SK-N-SH treated with all-trans-retinoic acid at 6 μM for 48 hours (cell line): ENCODE data around the gene EPB41L4A.

Source experiments
- ATAC-seq: fragments of 200-7000 bp; cut with Tn5 transposase; 3 replicates; pipeline ENCODE4 v1.9.1; 2020; ENCODE audit warnings: mild to moderate bottlenecking, moderate library complexity
- BACH2 ChIP-seq: fragments of 250-450 bp; sonication (Bioruptor Pico); IDR thresholded peaks from 2 replicates; pipeline ENCODE4 v1.9.0; 2021; ENCODE audit warnings: mild to moderate bottlenecking, borderline replicate concordance
- CSDC2 ChIP-seq: fragments of 250-450 bp; sonication (Bioruptor Pico); IDR thresholded peaks from 2 replicates; pipeline ENCODE4 v1.5.0; 2020; ENCODE audit warnings: mild to moderate bottlenecking, moderate library complexity
- ESRRG ChIP-seq: fragments of 250-450 bp; sonication (Bioruptor Pico); IDR thresholded peaks from 2 replicates; pipeline ENCODE4 v1.6.1; 2021; ENCODE audit warnings: mild to moderate bottlenecking
- GLIS3 ChIP-seq: fragments of 250-450 bp; sonication (Bioruptor Pico); IDR thresholded peaks from 2 replicates; pipeline ENCODE4 v1.5.0; 2020; ENCODE audit warnings: mild to moderate bottlenecking, moderate library complexity
- ISL1 ChIP-seq: fragments of 250-450 bp; sonication (Bioruptor Pico); IDR thresholded peaks from 2 replicates; pipeline ENCODE4 v2.1.2; 2022; ENCODE audit warnings: mild to moderate bottlenecking, moderate library complexity
- OSR1 ChIP-seq: fragments of 250-450 bp; sonication (Bioruptor Pico); IDR thresholded peaks from 2 replicates; pipeline ENCODE4 v1.8.0; 2022; ENCODE audit warnings: moderate library complexity, mild to moderate bottlenecking, inconsistent platforms
- PPARA ChIP-seq: fragments of 250-450 bp; sonication (Bioruptor Pico); IDR thresholded peaks from 2 replicates; pipeline ENCODE4 v1.5.0; 2020; ENCODE audit warnings: mild to moderate bottlenecking, borderline replicate concordance
- RARB ChIP-seq: fragments of 250-450 bp; sonication (Bioruptor Pico); IDR thresholded peaks from 2 replicates; pipeline ENCODE4 v1.8.0; 2021; ENCODE audit warnings: mild to moderate bottlenecking, moderate library complexity
- SNAI2 ChIP-seq: fragments of 250-450 bp; sonication (Bioruptor Pico); IDR thresholded peaks from 2 replicates; pipeline ENCODE4 v1.5.0; 2020; ENCODE audit warnings: mild to moderate bottlenecking, moderate library complexity
- TCF4 ChIP-seq: fragments of 250-450 bp; sonication (Bioruptor Pico); IDR thresholded peaks from 2 replicates; pipeline ENCODE4 v1.8.0; 2021; ENCODE audit warnings: mild to moderate bottlenecking, moderate library complexity, borderline replicate concordance
- TOX ChIP-seq: fragments of 250-450 bp; sonication (Bioruptor Pico); IDR thresholded peaks from 2 replicates; pipeline ENCODE4 v1.8.0; 2021; ENCODE audit warnings: mild to moderate bottlenecking, moderate library complexity, borderline replicate concordance
- ZNF565 ChIP-seq: fragments of 450-650 bp; formaldehyde crosslinking; conservative IDR thresholded peaks from 2 replicates; pipeline ENCODE4 v1.5.0; 2020; ENCODE audit warnings: low read depth, mild to moderate bottlenecking, moderate library complexity
- ZNF70 ChIP-seq: fragments of 450-650 bp; formaldehyde crosslinking; IDR thresholded peaks from 2 replicates; pipeline ENCODE4 v1.5.0; 2020; ENCODE audit warnings: mild to moderate bottlenecking, moderate library complexity
- ZNF8 ChIP-seq: fragments of 450-650 bp; formaldehyde crosslinking; IDR thresholded peaks from 2 replicates; pipeline ENCODE4 v1.5.0; 2020; ENCODE audit warnings: mild to moderate bottlenecking, moderate library complexity
- TF ChIP-seq, protein P1 (sequence below): fragments of 250-450 bp; sonication (Bioruptor Pico); IDR thresholded peaks from 2 replicates; pipeline ENCODE4 v1.5.1; 2021; ENCODE audit warnings: mild to moderate bottlenecking, moderate library complexity
- TF ChIP-seq, protein P2 (sequence below): fragments of 250-450 bp; sonication (Bioruptor Pico); IDR thresholded peaks from 2 replicates; pipeline ENCODE4 v1.5.1; 2020; ENCODE audit warnings: low read depth, mild to moderate bottlenecking, moderate library complexity
- TF ChIP-seq, protein P3 (sequence below): fragments of 250-450 bp; sonication (Bioruptor Pico); IDR thresholded peaks from 2 replicates; pipeline ENCODE4 v1.8.0; 2021; ENCODE audit warnings: low read depth, mild to moderate bottlenecking, moderate library complexity, borderline replicate concordance
- TF ChIP-seq, protein P4 (sequence below): fragments of 250-450 bp; sonication (Bioruptor Pico); IDR thresholded peaks from 2 replicates; pipeline ENCODE4 v1.5.0; 2020; ENCODE audit warnings: mild to moderate bottlenecking, moderate library complexity

Gene EPB41L4A

DNA sequence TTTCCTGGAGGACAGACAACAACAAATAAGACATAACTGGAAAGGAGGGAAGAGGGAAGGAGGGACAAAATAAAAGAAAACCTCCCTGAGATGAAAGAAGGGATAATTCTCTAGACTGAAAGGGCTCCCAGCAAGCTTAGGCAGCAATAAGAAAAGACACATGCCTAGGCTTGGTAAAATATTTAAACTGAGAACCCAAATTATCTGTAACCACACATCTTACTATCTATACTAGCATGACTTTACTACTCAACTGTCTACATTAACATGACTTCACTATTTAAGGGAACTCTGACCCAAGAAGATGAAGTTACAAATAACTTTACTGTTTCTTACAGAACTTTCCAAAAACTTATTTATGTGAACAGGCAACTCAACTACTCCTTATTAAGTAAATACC is 95.9 kb downstream of the EPB41L4A start (continued):
- TF ChIP-seq, protein P1, sequence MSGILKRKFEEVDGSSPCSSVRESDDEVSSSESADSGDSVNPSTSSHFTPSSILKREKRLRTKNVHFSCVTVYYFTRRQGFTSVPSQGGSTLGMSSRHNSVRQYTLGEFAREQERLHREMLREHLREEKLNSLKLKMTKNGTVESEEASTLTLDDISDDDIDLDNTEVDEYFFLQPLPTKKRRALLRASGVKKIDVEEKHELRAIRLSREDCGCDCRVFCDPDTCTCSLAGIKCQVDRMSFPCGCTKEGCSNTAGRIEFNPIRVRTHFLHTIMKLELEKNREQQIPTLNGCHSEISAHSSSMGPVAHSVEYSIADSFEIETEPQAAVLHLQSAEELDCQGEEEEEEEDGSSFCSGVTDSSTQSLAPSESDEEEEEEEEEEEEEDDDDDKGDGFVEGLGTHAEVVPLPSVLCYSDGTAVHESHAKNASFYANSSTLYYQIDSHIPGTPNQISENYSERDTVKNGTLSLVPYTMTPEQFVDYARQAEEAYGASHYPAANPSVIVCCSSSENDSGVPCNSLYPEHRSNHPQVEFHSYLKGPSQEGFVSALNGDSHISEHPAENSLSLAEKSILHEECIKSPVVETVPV, result no peak
- TF ChIP-seq ZNF8, result no peak
- no peak for TF ChIP-seq TOX
- no peak for TF ChIP-seq GLIS3 (CRISPR knock-in tag)
- TF ChIP-seq, protein P2, sequence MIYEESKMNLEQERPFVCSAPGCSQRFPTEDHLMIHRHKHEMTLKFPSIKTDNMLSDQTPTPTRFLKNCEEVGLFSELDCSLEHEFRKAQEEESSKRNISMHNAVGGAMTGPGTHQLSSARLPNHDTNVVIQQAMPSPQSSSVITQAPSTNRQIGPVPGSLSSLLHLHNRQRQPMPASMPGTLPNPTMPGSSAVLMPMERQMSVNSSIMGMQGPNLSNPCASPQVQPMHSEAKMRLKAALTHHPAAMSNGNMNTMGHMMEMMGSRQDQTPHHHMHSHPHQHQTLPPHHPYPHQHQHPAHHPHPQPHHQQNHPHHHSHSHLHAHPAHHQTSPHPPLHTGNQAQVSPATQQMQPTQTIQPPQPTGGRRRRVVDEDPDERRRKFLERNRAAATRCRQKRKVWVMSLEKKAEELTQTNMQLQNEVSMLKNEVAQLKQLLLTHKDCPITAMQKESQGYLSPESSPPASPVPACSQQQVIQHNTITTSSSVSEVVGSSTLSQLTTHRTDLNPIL (CRISPR knock-in tag), result no peak
- TF ChIP-seq CSDC2 (CRISPR knock-in tag), result no peak
- no peak for TF ChIP-seq PPARA (CRISPR knock-in tag)

DNA sequence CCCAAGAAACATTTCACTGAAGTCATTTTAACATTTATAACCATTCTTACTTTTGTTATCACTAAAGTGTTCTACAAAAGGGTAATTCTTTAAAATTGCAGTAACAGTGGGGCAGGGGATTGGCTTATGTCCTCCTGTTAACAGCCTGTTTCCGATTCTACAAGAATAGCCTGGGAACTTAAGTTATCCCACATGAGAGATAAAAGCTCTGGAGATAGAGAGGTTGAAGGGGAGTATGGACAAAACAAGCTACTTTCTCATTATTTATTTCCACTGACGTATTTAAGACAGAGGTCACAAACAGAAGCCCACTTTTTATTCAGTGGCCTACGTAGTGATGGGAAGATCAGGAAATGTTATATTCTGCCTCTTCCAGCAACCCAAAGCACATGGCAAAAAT is 98.7 kb downstream of the EPB41L4A start:
- no peak for TF ChIP-seq ZNF8
- TF ChIP-seq, protein P3, sequence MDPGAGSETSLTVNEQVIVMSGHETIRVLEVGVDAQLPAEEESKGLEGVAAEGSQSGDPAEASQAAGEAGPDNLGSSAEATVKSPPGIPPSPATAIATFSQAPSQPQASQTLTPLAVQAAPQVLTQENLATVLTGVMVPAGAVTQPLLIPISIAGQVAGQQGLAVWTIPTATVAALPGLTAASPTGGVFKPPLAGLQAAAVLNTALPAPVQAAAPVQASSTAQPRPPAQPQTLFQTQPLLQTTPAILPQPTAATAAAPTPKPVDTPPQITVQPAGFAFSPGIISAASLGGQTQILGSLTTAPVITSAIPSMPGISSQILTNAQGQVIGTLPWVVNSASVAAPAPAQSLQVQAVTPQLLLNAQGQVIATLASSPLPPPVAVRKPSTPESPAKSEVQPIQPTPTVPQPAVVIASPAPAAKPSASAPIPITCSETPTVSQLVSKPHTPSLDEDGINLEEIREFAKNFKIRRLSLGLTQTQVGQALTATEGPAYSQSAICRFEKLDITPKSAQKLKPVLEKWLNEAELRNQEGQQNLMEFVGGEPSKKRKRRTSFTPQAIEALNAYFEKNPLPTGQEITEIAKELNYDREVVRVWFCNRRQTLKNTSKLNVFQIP (CRISPR knock-in tag), result no peak
- no peak for ATAC-seq

DNA sequence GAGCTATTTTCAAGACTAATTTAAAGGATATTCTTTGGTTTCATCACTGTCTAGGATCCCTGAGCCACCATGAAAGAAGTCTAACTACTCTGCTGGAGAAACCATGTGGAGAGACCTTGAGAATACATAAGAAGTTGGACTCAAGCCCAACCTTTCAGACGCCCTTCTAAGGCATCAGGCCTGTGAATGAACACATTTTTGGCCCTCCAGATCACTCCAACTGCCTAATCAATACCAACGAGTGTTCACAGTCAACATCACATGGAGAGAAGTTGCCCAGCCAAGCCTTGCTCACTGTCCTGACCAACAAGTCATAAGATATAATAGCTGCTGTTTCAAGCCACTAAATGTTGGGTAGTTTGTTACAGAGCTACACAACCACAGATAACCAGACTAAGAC is 100.7 kb downstream of the EPB41L4A start:
- ATAC-seq, result no peak

DNA sequence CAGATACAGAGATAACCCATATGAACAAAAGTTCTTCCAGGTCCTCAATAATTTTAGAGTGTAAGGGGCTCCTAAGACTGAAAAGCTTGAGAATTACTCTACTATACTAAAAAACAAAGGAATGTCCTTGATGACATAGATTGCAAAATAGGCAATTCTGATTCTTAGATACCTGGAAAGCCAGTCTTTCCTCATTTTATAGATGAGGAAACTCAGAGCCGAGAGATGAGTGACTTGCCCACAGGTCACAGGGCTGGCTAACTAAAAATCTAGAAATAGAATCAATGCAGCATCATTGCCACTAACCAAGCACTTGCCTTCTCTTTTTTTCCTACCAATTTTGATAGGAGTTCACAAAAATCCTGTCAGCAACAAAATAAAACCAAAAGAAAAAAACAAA is 101.2 kb downstream of the EPB41L4A start:
- ATAC-seq, result no peak
- TF ChIP-seq, protein P1, result no peak
- TF ChIP-seq OSR1 (CRISPR knock-in tag), result no peak
- TF ChIP-seq ZNF565 (CRISPR knock-in tag), result no peak
- TF ChIP-seq, protein P2 (CRISPR knock-in tag), result no peak
- TF ChIP-seq, protein P4, sequence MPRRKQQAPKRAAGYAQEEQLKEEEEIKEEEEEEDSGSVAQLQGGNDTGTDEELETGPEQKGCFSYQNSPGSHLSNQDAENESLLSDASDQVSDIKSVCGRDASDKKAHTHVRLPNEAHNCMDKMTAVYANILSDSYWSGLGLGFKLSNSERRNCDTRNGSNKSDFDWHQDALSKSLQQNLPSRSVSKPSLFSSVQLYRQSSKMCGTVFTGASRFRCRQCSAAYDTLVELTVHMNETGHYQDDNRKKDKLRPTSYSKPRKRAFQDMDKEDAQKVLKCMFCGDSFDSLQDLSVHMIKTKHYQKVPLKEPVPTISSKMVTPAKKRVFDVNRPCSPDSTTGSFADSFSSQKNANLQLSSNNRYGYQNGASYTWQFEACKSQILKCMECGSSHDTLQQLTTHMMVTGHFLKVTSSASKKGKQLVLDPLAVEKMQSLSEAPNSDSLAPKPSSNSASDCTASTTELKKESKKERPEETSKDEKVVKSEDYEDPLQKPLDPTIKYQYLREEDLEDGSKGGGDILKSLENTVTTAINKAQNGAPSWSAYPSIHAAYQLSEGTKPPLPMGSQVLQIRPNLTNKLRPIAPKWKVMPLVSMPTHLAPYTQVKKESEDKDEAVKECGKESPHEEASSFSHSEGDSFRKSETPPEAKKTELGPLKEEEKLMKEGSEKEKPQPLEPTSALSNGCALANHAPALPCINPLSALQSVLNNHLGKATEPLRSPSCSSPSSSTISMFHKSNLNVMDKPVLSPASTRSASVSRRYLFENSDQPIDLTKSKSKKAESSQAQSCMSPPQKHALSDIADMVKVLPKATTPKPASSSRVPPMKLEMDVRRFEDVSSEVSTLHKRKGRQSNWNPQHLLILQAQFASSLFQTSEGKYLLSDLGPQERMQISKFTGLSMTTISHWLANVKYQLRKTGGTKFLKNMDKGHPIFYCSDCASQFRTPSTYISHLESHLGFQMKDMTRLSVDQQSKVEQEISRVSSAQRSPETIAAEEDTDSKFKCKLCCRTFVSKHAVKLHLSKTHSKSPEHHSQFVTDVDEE (CRISPR knock-in tag), result no peak
- no peak for TF ChIP-seq SNAI2 (CRISPR knock-in tag)
- TF ChIP-seq, protein P3 (CRISPR knock-in tag), result no peak
- TF ChIP-seq BACH2 (CRISPR knock-in tag), result no peak
- TF ChIP-seq ZNF8, result no peak
- TF ChIP-seq ISL1 (CRISPR knock-in tag), result no peak

More for the DNA sequence above, 100.7 kb downstream of the EPB41L4A start:
- TF ChIP-seq RARB (no peak), BACH2 (CRISPR knock-in tag) (no peak), ZNF70 (CRISPR knock-in tag) (no peak), ESRRG (CRISPR knock-in tag) (no peak), ZNF8 (no peak), TCF4 (CRISPR knock-in tag) (no peak)
